ENCODE results near the gene LIM2. TPM values are rescaled to one million over a fixed set of nuclear protein-coding genes. Genes with fewer than 3 reads are reported as not detected.

Gene LIM2
- total RNA-seq, 4 donors from 2014 or later: not detected

- Histone ChIP-seq H3K36me3 (no peaks in the 10 kb centered on the region), H3K4me3 (no peak overlapping the region), H3K27me3 (peaks cover 13% of the 10 kb centered on the region), H3K9me3 (no peaks in the 10 kb centered on the region), H3K27ac (no peak overlapping the region), H3K4me1 (peaks cover 7% of the 10 kb centered on the region)
- 88% methylated on average over 13 of the region's 13 CpGs for WGBS
- TF ChIP-seq POLR2AphosphoS5 (IDR thresholded peaks at IDR 0.05) (no peak), EP300 (IDR thresholded peaks at IDR 0.05) (no peak), POLR2A (IDR thresholded peaks at IDR 0.05) (no peak)
- DNase-seq (ENCODE audit: low spot score in 2 of 2): no peak
These were observed 53.8 kb downstream of the LIM2 start for GRCh38 chr19:51333836-51334460.

- peaks cover 36% of the 10 kb centered on the region for H3K27me3 ChIP-seq
- H3K27ac ChIP-seq: no peak overlapping the region
- no peaks in the 10 kb centered on the region for H3K36me3 ChIP-seq
- H3K4me3 ChIP-seq: no peak overlapping the region
- peaks cover 14% of the 10 kb centered on the region for H3K4me1 ChIP-seq
- WGBS: 91% methylated on average over 6 of the region's 6 CpGs
- TF ChIP-seq POLR2A (IDR thresholded peaks at IDR 0.05): no peak
- TF ChIP-seq POLR2AphosphoS5 (IDR thresholded peaks at IDR 0.05): no peak
- no peak for TF ChIP-seq EP300 (IDR thresholded peaks at IDR 0.05)
- no peak for TF ChIP-seq CTCF (IDR thresholded peaks at IDR 0.05)
- no peaks in the 10 kb centered on the region for H3K9me3 ChIP-seq
- DNase-seq (ENCODE audit: low spot score in 2 of 2): no peak
These were observed 56.1 kb downstream of the LIM2 start for GRCh38 chr19:51331716-51332115.

GRCh38 chr19:51331193-51331592 is 56.6 kb downstream of the LIM2 start:
- Histone ChIP-seq H3K36me3 (no peaks in the 10 kb centered on the region), H3K27ac (no peak overlapping the region), H3K4me1 (peaks cover 14% of the 10 kb centered on the region), H3K27me3 (peaks cover 41% of the 10 kb centered on the region), H3K4me3 (no peak overlapping the region), H3K9me3 (no peaks in the 10 kb centered on the region)
- peak in 1 of 2 donors; percentile 5 for DNase-seq (ENCODE audit: low spot score in 2 of 2)
- WGBS: 77% methylated on average over 3 of the region's 3 CpGs
- TF ChIP-seq POLR2A (IDR thresholded peaks at IDR 0.05) (no peak), CTCF (IDR thresholded peaks at IDR 0.05) (no peak), POLR2AphosphoS5 (IDR thresholded peaks at IDR 0.05) (no peak), EP300 (IDR thresholded peaks at IDR 0.05) (no peak)

- TF ChIP-seq POLR2A (IDR thresholded peaks at IDR 0.05): no peak
- no peak for TF ChIP-seq CTCF (IDR thresholded peaks at IDR 0.05)
- no peak for TF ChIP-seq EP300 (IDR thresholded peaks at IDR 0.05)
- TF ChIP-seq POLR2AphosphoS5 (IDR thresholded peaks at IDR 0.05): no peak
- DNase-seq (ENCODE audit: low spot score in 2 of 2): no peak
- no peak overlapping the region for H3K27ac ChIP-seq
- no peak overlapping the region for H3K4me3 ChIP-seq
- H3K27me3 ChIP-seq: peaks cover 49% of the 10 kb centered on the region
- H3K36me3 ChIP-seq: no peaks in the 10 kb centered on the region
- 100% methylated on average over 4 of the region's 4 CpGs for WGBS
- H3K9me3 ChIP-seq: no peaks in the 10 kb centered on the region
- peaks cover 14% of the 10 kb centered on the region for H3K4me1 ChIP-seq
These were observed 57.4 kb downstream of the LIM2 start for GRCh38 chr19:51330366-51330765.

Other genes with a start within 250 kb of the LIM2 start
- not detected for gene SIGLEC7, start 245.7 kb downstream of the LIM2 start, total RNA-seq
- gene CD33, start 162.9 kb downstream of the LIM2 start, total RNA-seq: 1 to 10 TPM in 3 of 4 donors, under 1 TPM in 1; 0.51 to 7.0 (median 2.4) TPM
- not detected for gene SIGLECL1, start 136.9 kb downstream of the LIM2 start, total RNA-seq
- gene IGLON5, start 76.3 kb downstream of the LIM2 start, total RNA-seq: under 1 TPM in 1 of 4 donors, not detected in 3; 0.26 TPM
- gene VSIG10L, start 45.8 kb downstream of the LIM2 start, total RNA-seq: 10 to 100 TPM; 20.4 to 35.6 (median 28.8) TPM
- gene ETFB, start 21.6 kb downstream of the LIM2 start, total RNA-seq: 10 to 100 TPM; 56.7 to 69.7 (median 63.6) TPM
- not detected for gene CLDND2, start 19.0 kb downstream of the LIM2 start, total RNA-seq
- gene NKG7, start 15.3 kb downstream of the LIM2 start, total RNA-seq: not detected
- not detected for gene C19orf84, start 2.6 kb upstream of the LIM2 start, total RNA-seq
- 1 to 10 TPM; 1.2 to 3.5 (median 1.6) TPM for gene SIGLEC10, start 29.7 kb upstream of the LIM2 start, total RNA-seq
- gene SIGLEC8, start 70.5 kb upstream of the LIM2 start, total RNA-seq: 1 to 10 TPM in 1 of 4 donors, under 1 TPM in 1, not detected in 2; 0.21 to 1.0 TPM
- gene CEACAM18, start 90.6 kb upstream of the LIM2 start, total RNA-seq: not detected
- not detected for gene SIGLEC12, start 113.8 kb upstream of the LIM2 start, total RNA-seq
- gene SIGLEC6, start 143.7 kb upstream of the LIM2 start, total RNA-seq: under 1 TPM in 2 of 4 donors, not detected in 2; 0.26 to 0.30 TPM
- gene ZNF175, start 183.3 kb upstream of the LIM2 start, total RNA-seq: 10 to 100 TPM in 1 of 4 donors, 1 to 10 TPM in 3; 2.0 to 12.1 (median 5.1) TPM
- gene SIGLEC5, start 242.4 kb upstream of the LIM2 start, total RNA-seq: under 1 TPM in 1 of 4 donors, not detected in 3; 0.38 TPM

Measured in suprapubic skin (tissue), 4 donors.